A673 (cell line): Measurements from ENCODE around the gene ADAT1.

Experiments
- CTCF ChIP-seq: fragments of 300-800, 200-600 bp; sonication (generic); conservative IDR thresholded peaks from 2 replicates; pipeline ENCODE4 v1.5.1; 2017; ENCODE audit warnings: low read depth, mild to moderate bottlenecking, antibody characterized with exemption, low read length, moderate library complexity, mixed read lengths
- EZH2 ChIP-seq: fragments of 200-600 bp; sonication (generic); IDR thresholded peaks from 2 replicates; pipeline ENCODE4 v1.6.1; 2017; ENCODE audit warnings: borderline replicate concordance, low read depth, mild to moderate bottlenecking, mixed read lengths, antibody characterized with exemption, low read length; ENCODE audit not compliant: poor library complexity, severe bottlenecking

- TF ChIP-seq CTCF (no peak), EZH2 (no peak)
Observed at GRCh38 chr16:75590920-75591843, 31.9 kb downstream of the ADAT1 start.
